Stimulated activated naive CD4-positive, alpha-beta T cell (primary cell): ENCODE results near the gene UGT2B10.
"Not testable (repeated sequence)": the region's sequence is repeated elsewhere in the genome, so short reads cannot be mapped to it uniquely, and the experiment has no call there.

Source experiments
- DNase-seq, 6 experiments: peaks; one replicate each; lab custom pipeline; 2025; lab: John Stamatoyannopoulos, UW

Gene UGT2B10

GRCh38 chr4:68815617-68816409, at the start of gene UGT2B10:
Gene UGT2B10 (plus strand): TSS chr4:68815994. CDS start chr4:68816020, 26 bp downstream.
- not testable (repeated sequence) for DNase-seq

GRCh38 chr4:68771836-68772235, 44.0 kb upstream of the UGT2B10 start:
- not testable (repeated sequence) for DNase-seq

DNA sequence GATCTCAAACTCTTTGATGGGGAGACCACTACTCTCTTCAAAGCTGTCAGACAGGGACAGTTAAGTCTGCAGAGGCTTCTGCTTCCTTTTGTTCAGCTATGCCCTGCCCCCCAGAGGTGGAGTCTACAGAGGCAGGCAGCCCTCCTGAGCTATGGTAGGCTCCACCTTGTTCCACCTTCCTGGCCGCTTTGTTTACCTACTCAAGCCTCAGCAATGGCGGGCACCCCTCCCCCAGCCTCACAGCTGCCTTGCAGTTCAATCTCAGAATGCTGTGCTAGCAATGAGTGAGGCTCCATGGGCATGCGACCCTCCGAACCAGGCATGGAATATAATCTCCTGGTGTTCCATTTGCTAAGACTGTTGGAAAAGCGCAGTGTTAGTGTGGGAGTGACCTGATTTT, 42.1 kb upstream of the UGT2B10 start:
- DNase-seq = no peak

DNA sequence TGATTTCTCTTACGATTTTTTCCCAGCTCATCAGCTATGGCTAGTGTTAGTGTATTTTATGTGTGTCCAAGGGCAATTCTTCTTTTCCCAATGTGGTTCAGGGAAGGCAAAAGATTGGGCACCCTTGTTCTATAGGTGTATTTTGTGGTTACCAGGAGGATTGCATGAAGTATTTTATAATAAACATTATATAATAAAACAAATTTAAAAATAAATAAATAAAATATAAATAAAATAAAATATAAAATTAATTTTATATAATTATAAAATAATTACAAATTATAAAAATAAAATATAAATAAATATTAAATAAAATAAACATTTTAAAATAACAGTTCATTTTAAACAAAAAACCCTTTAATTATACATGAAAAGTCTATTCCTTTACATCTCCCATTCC, 35.6 kb upstream of the UGT2B10 start:
- DNase-seq = no peak

GRCh38 chr4:68797048-68797447, 18.7 kb upstream of the UGT2B10 start:
- no peak for DNase-seq

DNA sequence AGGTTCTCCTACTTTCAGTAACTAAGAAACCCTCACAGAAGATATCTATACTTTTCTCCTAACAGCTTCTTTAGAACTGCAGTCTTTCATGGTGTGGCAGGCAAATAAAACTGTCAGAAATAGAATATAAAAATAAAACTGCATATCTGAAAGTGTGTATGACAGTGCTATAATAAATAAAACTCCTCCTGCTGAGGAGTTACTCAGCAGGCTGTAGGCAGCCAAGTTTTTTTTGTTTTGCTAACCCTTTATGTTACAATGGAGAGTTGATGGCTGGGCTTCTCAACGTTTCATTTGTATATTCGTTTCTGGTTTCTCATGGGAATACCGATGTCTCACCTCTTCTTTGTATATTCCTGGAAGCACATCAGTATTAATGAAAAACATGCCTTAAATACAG, 18.2 kb upstream of the UGT2B10 start:
- DNase-seq = no peak

DNA sequence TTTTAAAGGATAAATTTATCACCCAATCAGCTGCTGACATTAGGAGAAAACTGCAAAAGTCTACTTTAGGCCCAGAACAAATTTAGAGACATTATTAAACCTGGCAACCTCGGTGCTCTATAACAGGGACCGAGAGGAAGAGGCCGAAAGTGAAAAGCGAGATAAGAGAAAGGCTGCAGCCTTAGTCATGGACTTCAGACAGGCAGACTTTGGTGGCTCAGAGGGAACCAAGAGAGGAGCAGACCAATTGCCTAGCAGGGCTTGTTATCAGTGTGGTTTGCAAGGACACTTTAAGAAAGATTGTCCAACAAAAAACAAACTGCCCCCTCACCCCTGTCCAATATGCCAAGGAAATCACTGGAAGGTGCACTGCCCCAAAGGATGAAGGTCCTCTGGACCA, 12.8 kb upstream of the UGT2B10 start:
- no peak for DNase-seq

GRCh38 chr4:68808060-68808459, 7.7 kb upstream of the UGT2B10 start:
- no peak for DNase-seq

DNA sequence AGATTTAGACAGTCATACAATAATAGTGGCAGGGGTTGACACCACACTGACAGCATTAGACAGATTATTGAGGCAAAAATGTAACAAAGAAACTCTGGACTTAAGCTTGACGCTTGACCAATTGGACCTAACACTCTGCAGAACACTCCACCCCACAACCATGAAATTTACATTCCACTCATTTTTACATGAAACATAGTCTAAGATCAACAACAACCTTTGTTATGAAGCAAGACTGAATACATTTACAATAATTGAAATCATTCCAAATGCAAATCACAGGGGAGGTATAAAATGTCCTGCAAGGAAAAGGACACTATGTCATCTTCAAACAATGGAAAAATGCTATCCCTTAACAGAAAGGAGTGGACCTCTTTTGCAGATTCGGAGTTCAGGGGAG, 4.9 kb upstream of the UGT2B10 start:
- no peak for DNase-seq

- not testable (repeated sequence) for DNase-seq
Measured at GRCh38 chr4:68816410-68817265, 844 bp downstream of the UGT2B10 start.

- no peak for DNase-seq
Measured at GRCh38 chr4:68817386-68817785, 1.6 kb downstream of the UGT2B10 start.

- not testable (repeated sequence) for DNase-seq
Measured at GRCh38 chr4:68818030-68818462, 2.3 kb downstream of the UGT2B10 start.

GRCh38 chr4:68831642-68832041, 15.8 kb downstream of the UGT2B10 start:
- no peak for DNase-seq

GRCh38 chr4:68850293-68850692, 34.5 kb downstream of the UGT2B10 start:
- no peak for DNase-seq

DNA sequence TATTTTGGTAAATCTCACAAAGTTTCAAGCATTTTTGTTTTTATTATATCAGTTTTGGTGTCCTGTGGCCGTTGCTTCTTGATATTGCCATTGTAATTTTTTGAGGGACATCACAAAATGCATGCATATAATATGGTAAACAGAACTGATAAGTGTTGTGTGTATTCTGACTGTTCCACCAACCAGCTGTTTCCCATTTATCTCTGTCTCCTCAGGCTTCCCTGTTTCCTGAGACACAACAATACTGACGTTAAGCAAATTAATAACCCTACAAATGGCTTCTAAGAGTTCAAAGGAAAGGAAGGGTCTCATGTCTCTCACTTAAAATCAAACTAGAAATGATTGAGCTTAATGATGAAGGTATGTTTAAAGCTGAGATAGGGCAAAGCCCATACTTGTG, 40.0 kb downstream of the UGT2B10 start:
- no peak for DNase-seq

GRCh38 chr4:68858039-68858438, 42.2 kb downstream of the UGT2B10 start:
- no peak for DNase-seq

GRCh38 chr4:68859655-68860054, 43.9 kb downstream of the UGT2B10 start:
- DNase-seq = no peak

DNA sequence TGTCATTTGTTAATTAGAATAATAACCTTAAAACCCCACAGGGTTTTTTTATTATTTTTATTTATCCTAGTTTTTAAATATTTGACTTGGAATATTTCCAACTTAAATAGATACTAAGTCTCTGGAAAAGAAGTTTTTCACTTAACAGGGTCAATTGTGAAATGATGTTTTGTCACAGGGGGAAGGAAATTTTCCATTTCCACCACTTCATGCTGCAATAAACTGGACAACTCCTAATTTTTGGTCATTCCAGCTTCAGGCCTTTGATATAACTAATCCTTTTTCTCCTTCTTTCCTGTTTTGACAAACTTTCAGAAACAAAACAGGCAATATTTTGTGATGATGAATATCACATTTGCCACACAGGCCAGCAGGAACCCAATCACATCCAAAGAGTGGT, 45.3 kb downstream of the UGT2B10 start:
- no peak for DNase-seq

GRCh38 chr4:68864438-68865187, 48.8 kb downstream of the UGT2B10 start:
- DNase-seq = no peak

GRCh38 chr4:68865188-68865638, 49.4 kb downstream of the UGT2B10 start:
- DNase-seq = no peak

GRCh38 chr4:68865760-68866159, 50.0 kb downstream of the UGT2B10 start:
- no peak for DNase-seq

DNA sequence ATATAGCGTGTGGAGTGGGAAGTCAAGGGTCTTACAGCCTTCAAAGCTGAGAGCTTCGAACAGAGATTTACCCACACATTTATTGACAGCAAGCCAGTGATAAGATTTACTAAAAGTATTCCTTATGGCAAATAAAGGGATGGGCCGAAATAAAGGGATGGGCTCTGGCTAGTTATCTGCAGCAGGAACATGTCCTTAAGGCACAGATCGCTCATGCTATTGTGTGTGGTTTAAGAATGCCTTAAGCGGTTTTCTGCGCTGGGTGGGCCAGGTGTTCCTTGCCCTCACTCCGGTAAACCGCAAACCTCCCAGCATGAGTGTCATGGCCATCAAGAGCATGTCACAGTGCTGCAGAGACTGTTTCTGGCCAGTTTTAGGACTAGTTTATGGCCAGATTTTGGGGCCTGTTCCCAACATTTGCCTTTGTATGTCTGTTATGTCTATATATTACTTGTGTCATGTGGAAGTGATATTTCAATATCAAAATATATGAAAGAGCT, 53.5 kb downstream of the UGT2B10 start:
- DNase-seq = no peak
